UCSD-AML1 (cell line): ENCODE data around the gene ZNF692.

Experiments
- DNase-seq: peaks from one replicate; lab custom pipeline; 2025; ENCODE audit not compliant: unreplicated experiment; lab: John Stamatoyannopoulos, UW

The ZNF692 gene

GRCh38 chr1:248825573-248825908 is 33.3 kb downstream of the ZNF692 start:
- DNase-seq, result no peak

GRCh38 chr1:248825136-248825535 is 33.7 kb downstream of the ZNF692 start:
- DNase-seq, result no peak

GRCh38 chr1:248824701-248825100 is 34.2 kb downstream of the ZNF692 start:
- no peak for DNase-seq

GRCh38 chr1:248824301-248824700 is 34.6 kb downstream of the ZNF692 start:
- DNase-seq, result no peak

- DNase-seq, result no peak
Observed at GRCh38 chr1:248823517-248824001, 35.3 kb downstream of the ZNF692 start.

- no peak for DNase-seq
Observed at GRCh38 chr1:248822148-248823032, 36.5 kb downstream of the ZNF692 start.

GRCh38 chr1:248821641-248822040 is 37.2 kb downstream of the ZNF692 start:
- DNase-seq, result no peak

GRCh38 chr1:248821101-248821500 is 37.8 kb downstream of the ZNF692 start:
- no peak for DNase-seq

- no peak for DNase-seq
Observed at GRCh38 chr1:248820041-248820585, 38.8 kb downstream of the ZNF692 start.

GRCh38 chr1:248818505-248819374 is 40.1 kb downstream of the ZNF692 start:
- DNase-seq, result no peak

- DNase-seq, result no peak
Observed at GRCh38 chr1:248817065-248817464, 41.8 kb downstream of the ZNF692 start.

- DNase-seq, result no peak
Observed at GRCh38 chr1:248816042-248816851, 42.6 kb downstream of the ZNF692 start.

- no peak for DNase-seq
Observed at GRCh38 chr1:248815407-248816034, 43.4 kb downstream of the ZNF692 start.

GRCh38 chr1:248814351-248814750 is 44.5 kb downstream of the ZNF692 start:
- no peak for DNase-seq

GRCh38 chr1:248813546-248813945 is 45.3 kb downstream of the ZNF692 start:
- no peak for DNase-seq

- no peak for DNase-seq
Observed at GRCh38 chr1:248812736-248813425, 46.0 kb downstream of the ZNF692 start.

- no peak for DNase-seq
Observed at GRCh38 chr1:248811514-248812490, 47.1 kb downstream of the ZNF692 start.

- DNase-seq, result no peak
Observed at GRCh38 chr1:248810727-248811513, 48.0 kb downstream of the ZNF692 start.
